Activated B cell treated with CpG ODN at 0.5 μM for 24 hours (primary cell): ENCODE measurements around the gene CNTNAP2. TPM values are rescaled to one million over a fixed set of nuclear protein-coding genes. Genes with fewer than 3 reads are reported as not detected.
"Not testable (repeated sequence)": the region's sequence is repeated elsewhere in the genome, so short reads cannot be mapped to it uniquely, and the experiment has no call there.

Experiments
- ATAC-seq: fragments of 200-7000 bp; cut with Tn5 transposase; one replicate; pipeline ENCODE4 v1.10.0; 2021; ENCODE audit warnings: low read depth, mild to moderate bottlenecking, moderate library complexity
- CTCF ChIA-PET: fragments of 350-600 bp; sonication (Branson Sonifier 250); formaldehyde crosslinking; loops from one replicate; lab custom pipeline; 2021; ENCODE audit warnings: antibody characterized with exemption; lab: Charles Lee
- POLR2A ChIA-PET: fragments of 350-600 bp; sonication (Branson Sonifier 250); formaldehyde crosslinking; loops from one replicate; lab custom pipeline; 2021; ENCODE audit warnings: antibody characterized with exemption; lab: Charles Lee
- DNase-seq: peaks from one replicate; pipeline ENCODE4 v3.0.0; 2022
- H3K27ac Mint-ChIP-seq: one replicate; pipeline ENCODE4 v1.8.0; 2020; ENCODE audit warnings: mixed read lengths
- H3K27me3 Mint-ChIP-seq: one replicate; pipeline ENCODE4 v1.8.0; 2021; ENCODE audit warnings: mixed read lengths
- H3K36me3 Mint-ChIP-seq: one replicate; pipeline ENCODE4 v1.8.0; 2021; ENCODE audit warnings: low read depth, mixed read lengths
- H3K4me1 Mint-ChIP-seq: one replicate; pipeline ENCODE4 v1.8.0; 2021; ENCODE audit warnings: mixed read lengths
- H3K4me3 Mint-ChIP-seq: one replicate; pipeline ENCODE4 v1.8.0; 2020; ENCODE audit warnings: mild to moderate bottlenecking, mixed read lengths
- H3K9me3 Mint-ChIP-seq: one replicate; pipeline ENCODE4 v1.8.0; 2020; ENCODE audit warnings: mixed read lengths
- intact Hi-C: fragments of 100-400 bp; cut with micrococcal nuclease; formaldehyde crosslinking; loops from one replicate; pipeline ENCODE4 v1.15.1; 2024
- total RNA-seq: library from RNA; stranded (reverse); gene quantifications from 2 replicates; pipeline ENCODE4 v1.2.3, GENCODE V29; 2022
- TF ChIP-seq, protein P1 (sequence below): fragments of 200-600 bp; IDR thresholded peaks from one replicate; pipeline ENCODE4 v1.8.0; 2022; ENCODE audit warnings: antibody characterized with exemption, mild to moderate bottlenecking

CNTNAP2 gene
- total RNA-seq, 1 donor from 2014 or later: 0.84 TPM

DNA sequence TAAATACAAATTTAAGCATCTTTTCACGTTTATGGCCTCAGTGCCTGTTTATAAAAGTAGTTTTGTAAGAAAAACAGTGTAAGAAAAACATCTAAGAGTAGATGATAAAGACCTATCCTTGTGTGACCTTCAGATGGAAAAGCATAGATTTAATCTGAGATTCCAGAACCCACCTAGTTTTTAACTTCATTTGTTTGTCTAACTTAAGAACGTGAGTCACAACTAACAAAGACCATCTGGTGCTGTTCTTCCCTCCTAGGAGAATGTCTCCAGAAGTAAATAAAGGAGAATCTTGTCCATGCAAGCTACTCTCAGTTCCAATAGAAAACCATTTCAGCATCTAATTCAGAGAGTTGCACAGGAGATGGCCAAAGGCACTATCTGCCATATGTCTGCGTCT lies 2208.6 kb downstream of the CNTNAP2 start:
- TF ChIP-seq, protein P1, sequence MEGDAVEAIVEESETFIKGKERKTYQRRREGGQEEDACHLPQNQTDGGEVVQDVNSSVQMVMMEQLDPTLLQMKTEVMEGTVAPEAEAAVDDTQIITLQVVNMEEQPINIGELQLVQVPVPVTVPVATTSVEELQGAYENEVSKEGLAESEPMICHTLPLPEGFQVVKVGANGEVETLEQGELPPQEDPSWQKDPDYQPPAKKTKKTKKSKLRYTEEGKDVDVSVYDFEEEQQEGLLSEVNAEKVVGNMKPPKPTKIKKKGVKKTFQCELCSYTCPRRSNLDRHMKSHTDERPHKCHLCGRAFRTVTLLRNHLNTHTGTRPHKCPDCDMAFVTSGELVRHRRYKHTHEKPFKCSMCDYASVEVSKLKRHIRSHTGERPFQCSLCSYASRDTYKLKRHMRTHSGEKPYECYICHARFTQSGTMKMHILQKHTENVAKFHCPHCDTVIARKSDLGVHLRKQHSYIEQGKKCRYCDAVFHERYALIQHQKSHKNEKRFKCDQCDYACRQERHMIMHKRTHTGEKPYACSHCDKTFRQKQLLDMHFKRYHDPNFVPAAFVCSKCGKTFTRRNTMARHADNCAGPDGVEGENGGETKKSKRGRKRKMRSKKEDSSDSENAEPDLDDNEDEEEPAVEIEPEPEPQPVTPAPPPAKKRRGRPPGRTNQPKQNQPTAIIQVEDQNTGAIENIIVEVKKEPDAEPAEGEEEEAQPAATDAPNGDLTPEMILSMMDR: no peak
- ATAC-seq: no peak
- no peaks in the 10 kb centered on the region for H3K9me3 Mint-ChIP-seq
- H3K4me1 Mint-ChIP-seq: peaks cover 9% of the 10 kb centered on the region
- H3K27ac Mint-ChIP-seq: no peak overlapping the region
- peaks cover 2% of the 10 kb centered on the region for H3K36me3 Mint-ChIP-seq
- H3K4me3 Mint-ChIP-seq: no peak overlapping the region
- CTCF ChIA-PET: no interaction called here
- no peaks in the 10 kb centered on the region for H3K27me3 Mint-ChIP-seq
- POLR2A ChIA-PET: no interaction called here
- DNase-seq: no peak
- intact Hi-C loops: no loop called here

DNA sequence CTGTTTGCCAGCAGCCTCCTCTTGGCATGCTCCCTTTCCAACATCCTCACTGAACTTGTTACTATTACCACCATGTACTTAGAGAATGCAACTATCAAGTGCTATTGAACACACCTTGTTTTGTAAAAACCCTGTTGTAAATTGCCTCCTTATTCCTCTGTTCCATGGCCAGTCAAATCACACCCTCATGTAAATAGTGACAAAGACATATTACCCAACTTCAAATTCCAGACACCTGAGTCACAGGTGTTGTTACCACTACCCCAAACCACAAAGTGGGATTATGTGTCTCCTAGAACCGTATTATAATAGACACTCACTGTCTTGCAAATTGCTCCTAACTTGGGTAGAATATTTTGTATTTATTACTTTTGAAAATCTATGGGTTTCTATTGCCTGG lies 2210.8 kb downstream of the CNTNAP2 start:
- Mint-ChIP-seq H3K9me3 (peaks cover 3% of the 10 kb centered on the region), H3K4me1 (peaks cover 4% of the 10 kb centered on the region), H3K4me3 (no peak overlapping the region), H3K36me3 (peaks cover 2% of the 10 kb centered on the region), H3K27me3 (no peaks in the 10 kb centered on the region), H3K27ac (no peak overlapping the region)
- TF ChIP-seq, protein P1: no peak
- CTCF ChIA-PET: no interaction called here
- intact Hi-C loops: no loop called here
- no peak for ATAC-seq
- DNase-seq: no peak
- POLR2A ChIA-PET: no interaction called here

DNA sequence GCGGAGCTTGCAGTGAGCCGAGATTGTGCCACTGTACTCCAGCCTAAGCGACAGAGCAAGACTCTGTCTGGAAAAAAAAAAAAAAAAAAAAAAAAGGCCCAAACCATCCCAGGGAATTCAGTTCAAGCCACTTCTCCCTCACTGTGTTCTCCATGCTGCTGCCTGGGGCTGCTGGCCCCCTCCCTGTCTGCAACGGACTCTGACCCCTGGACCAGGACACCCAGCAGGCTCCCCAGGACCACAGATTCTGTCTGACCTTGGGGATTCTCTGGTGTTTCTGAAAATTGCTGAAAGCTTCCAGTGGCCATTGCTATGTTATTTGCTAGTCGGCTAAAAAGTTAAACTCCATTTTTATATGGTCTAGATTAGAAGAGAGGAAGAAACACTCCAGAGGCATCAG lies 2212.3 kb downstream of the CNTNAP2 start:
- Mint-ChIP-seq H3K27ac (no peak overlapping the region), H3K4me1 (no peaks in the 10 kb centered on the region), H3K9me3 (peaks cover 3% of the 10 kb centered on the region), H3K36me3 (peaks cover 2% of the 10 kb centered on the region), H3K27me3 (no peaks in the 10 kb centered on the region), H3K4me3 (no peak overlapping the region)
- intact Hi-C loops: no loop called here
- TF ChIP-seq, protein P1: no peak
- DNase-seq (no peak), ATAC-seq (no peak)
- POLR2A ChIA-PET: no interaction called here
- CTCF ChIA-PET: no interaction called here

DNA sequence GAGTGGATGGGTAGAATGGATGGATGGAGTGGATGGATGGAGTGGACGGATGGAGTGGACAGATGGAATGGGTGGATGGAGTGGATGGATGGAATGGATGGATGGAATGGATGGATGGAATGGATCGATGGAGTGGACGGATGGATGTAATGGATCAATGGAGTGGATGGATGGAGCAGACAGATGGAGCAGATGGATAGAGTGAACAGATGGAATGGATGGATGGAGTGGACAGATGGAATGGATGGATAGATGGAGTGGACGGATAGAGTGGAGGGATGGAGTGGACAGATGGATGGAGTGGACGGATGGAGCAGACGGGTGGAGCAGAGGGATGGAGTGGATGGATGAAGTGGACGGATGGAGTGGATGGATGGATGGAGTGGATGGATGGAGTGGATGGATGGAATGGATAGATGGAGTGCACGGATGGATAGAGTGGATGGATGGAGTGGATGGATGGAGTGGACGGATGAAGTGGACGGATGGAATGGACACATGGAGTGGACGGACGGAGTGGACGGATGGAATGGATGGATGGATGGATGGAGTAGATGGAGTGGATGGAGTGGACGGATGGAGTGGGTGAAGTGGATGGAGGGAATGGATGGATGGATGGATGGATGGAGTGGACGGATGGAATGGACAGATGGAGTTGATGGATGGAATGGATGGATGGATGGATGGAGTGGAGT lies 2213.7 kb downstream of the CNTNAP2 start:
- peaks cover 1% of the 10 kb centered on the region for H3K27me3 Mint-ChIP-seq
- H3K27ac Mint-ChIP-seq: no peak overlapping the region
- TF ChIP-seq, protein P1: no peak
- POLR2A ChIA-PET: no interaction called here
- no peak for DNase-seq
- no peak for ATAC-seq
- peaks cover 3% of the 10 kb centered on the region for H3K9me3 Mint-ChIP-seq
- intact Hi-C loops: no loop called here
- peaks cover 2% of the 10 kb centered on the region for H3K36me3 Mint-ChIP-seq
- H3K4me3 Mint-ChIP-seq: no peak overlapping the region
- CTCF ChIA-PET: no interaction called here
- H3K4me1 Mint-ChIP-seq: no peaks in the 10 kb centered on the region

DNA sequence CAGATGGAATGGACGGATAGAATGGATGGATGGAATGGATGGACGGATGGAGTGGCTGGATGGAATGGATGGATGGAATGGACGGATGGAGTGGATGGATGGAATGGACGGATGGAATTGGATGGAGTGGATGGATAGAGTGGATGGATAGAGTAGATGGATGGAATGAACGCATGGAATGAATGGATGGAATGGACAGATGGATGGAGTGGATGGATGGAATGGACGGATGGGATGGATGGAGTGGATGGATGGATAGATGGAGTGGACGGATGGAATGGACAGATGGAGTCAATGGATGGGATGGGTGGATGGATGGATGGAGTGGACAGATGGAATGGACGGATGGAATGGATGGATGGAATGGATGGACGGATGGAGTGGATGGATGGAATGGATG lies 2214.2 kb downstream of the CNTNAP2 start:
- H3K9me3 Mint-ChIP-seq: peaks cover 3% of the 10 kb centered on the region
- CTCF ChIA-PET: no interaction called here
- no peak overlapping the region for H3K4me3 Mint-ChIP-seq
- H3K27ac Mint-ChIP-seq: no peak overlapping the region
- H3K36me3 Mint-ChIP-seq: peaks cover 2% of the 10 kb centered on the region
- intact Hi-C loops: no loop called here
- TF ChIP-seq, protein P1: no peak
- POLR2A ChIA-PET: no interaction called here
- no peaks in the 10 kb centered on the region for H3K4me1 Mint-ChIP-seq
- ATAC-seq (no peak), DNase-seq (no peak)
- peaks cover 3% of the 10 kb centered on the region for H3K27me3 Mint-ChIP-seq

DNA sequence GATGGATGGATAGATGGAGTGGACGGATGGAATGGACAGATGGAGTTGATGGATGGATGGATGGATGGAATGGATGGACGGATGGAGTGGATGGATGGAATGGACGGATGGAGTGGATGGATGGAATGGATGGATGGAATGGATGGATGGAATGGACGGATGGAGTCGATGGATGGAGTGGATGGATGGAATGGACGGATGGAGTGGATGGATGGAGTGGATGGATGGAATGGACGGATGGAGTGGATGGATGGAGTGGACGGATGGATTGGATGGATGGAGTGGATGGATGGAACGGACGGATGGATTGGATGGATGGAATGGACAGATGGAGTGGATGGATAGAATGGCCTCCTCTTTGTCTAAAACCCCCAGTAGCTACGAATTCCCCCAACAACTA lies 2214.9 kb downstream of the CNTNAP2 start:
- DNase-seq, ATAC-seq, H3K27me3 Mint-ChIP-seq, H3K36me3 Mint-ChIP-seq, H3K27ac Mint-ChIP-seq, intact Hi-C loops, POLR2A ChIA-PET, CTCF ChIA-PET, H3K4me3 Mint-ChIP-seq, H3K4me1 Mint-ChIP-seq, H3K9me3 Mint-ChIP-seq: not testable (repeated sequence)
